Measurements from ENCODE around the gene LGR6. TPM values are rescaled to one million over a fixed set of nuclear protein-coding genes. Genes with fewer than 3 reads are reported as not detected.

LGR6 gene
- total RNA-seq, 2 donors from 2014 or later = 1.3 to 1.6 TPM

DNA sequence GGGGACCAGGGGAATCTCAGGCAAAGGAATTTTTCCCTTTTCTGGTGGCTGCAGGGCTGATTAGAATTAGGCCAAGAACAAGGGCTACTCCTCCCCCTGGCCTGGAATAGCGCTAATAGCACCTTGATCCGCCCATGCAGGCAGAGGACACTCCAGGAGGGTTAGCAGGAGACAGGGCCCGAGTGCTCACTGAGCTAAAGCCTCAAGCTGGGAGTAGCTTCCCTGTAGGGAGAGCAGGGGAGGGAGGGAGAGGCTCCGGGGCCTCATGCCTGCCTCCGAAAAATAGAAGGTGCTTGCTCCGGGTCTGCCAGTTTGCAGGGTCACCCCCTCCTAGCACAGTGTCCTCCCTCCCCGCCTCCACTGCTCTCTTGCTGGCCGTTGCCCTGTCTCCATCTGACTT is 37.0 kb upstream of the LGR6 start:
- H3K9ac ChIP-seq (ENCODE audit: low read depth in 2 of 2, low read length in 2 of 2) = no peak overlapping the region
- no peaks in the 10 kb centered on the region for H3K36me3 ChIP-seq
- H3K4me3 ChIP-seq = no peak overlapping the region
- DNase-seq = no peak
- H3K27me3 ChIP-seq = no peaks in the 10 kb centered on the region
- H3K4me1 ChIP-seq = peaks cover 3% of the 10 kb centered on the region
- H3K27ac ChIP-seq = no peak overlapping the region
- H3K9me3 ChIP-seq = no peaks in the 10 kb centered on the region
- intact Hi-C loops (cut with DNase I) = no loop called here
- TF ChIP-seq, protein P1, sequence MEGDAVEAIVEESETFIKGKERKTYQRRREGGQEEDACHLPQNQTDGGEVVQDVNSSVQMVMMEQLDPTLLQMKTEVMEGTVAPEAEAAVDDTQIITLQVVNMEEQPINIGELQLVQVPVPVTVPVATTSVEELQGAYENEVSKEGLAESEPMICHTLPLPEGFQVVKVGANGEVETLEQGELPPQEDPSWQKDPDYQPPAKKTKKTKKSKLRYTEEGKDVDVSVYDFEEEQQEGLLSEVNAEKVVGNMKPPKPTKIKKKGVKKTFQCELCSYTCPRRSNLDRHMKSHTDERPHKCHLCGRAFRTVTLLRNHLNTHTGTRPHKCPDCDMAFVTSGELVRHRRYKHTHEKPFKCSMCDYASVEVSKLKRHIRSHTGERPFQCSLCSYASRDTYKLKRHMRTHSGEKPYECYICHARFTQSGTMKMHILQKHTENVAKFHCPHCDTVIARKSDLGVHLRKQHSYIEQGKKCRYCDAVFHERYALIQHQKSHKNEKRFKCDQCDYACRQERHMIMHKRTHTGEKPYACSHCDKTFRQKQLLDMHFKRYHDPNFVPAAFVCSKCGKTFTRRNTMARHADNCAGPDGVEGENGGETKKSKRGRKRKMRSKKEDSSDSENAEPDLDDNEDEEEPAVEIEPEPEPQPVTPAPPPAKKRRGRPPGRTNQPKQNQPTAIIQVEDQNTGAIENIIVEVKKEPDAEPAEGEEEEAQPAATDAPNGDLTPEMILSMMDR (IDR thresholded peaks at IDR 0.05) = no peak

- H3K9ac ChIP-seq (ENCODE audit: low read depth in 2 of 2, low read length in 2 of 2) = no peak overlapping the region
- H3K27ac ChIP-seq = no peak overlapping the region
These were observed 35.7 kb upstream of the LGR6 start for GRCh38 chr1:202157945-202158344.

DNA sequence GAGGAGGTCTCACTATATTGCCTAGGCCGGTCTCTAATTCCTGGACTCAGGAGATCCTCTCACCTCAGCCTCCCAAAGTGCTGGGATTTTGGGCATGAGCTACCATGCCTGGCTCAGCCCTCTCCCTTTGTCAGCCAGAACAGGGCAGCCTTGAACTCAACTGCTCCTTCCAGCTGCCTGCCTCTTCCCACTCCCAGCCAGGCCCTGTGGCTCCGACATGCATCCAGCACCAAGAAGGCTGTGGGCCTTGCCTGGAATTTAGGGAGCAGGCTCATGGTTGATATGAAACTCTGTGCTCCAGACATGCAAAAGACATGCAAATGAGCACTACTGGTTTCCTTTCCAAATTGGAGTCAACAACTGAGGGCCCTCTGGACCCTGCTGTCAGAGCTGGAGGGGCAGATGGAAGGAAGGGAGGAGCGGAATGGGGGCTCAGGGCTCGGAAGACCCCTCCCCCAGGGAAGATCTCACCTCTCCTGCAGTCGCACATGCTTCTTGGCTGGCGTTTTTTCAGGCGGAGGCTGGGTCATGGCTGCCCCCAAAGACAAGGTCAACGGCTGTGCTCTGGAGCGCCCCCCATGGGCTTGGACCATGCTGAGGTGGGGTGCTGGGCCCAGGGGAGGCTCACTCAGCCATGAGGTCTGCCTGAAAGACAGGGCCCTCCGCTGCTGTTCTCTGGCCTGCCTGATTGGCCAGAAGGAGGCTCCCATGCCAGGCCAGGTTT is 34.6 kb upstream of the LGR6 start:
- Histone ChIP-seq H3K9ac (ENCODE audit: low read depth in 2 of 2, low read length in 2 of 2) (peak overlapping the region; percentile 29 to 35), H3K4me3 (peak overlapping the region; percentile 35), H3K36me3 (no peaks in the 10 kb centered on the region), H3K4me1 (peaks cover 3% of the 10 kb centered on the region), H3K27me3 (no peaks in the 10 kb centered on the region), H3K9me3 (no peaks in the 10 kb centered on the region), H3K27ac (no peak overlapping the region)
- DNase-seq = no peak
- TF ChIP-seq, protein P1 (IDR thresholded peaks at IDR 0.05) = no peak
- intact Hi-C loops (cut with DNase I) = no loop called here

More at GRCh38 chr1:202157945-202158344, 35.7 kb upstream of the LGR6 start:
- intact Hi-C loops (cut with DNase I) = no loop called here
- Histone ChIP-seq H3K27me3 (no peaks in the 10 kb centered on the region), H3K36me3 (no peaks in the 10 kb centered on the region), H3K4me3 (no peak overlapping the region), H3K4me1 (peaks cover 3% of the 10 kb centered on the region), H3K9me3 (no peaks in the 10 kb centered on the region)
- no peak for DNase-seq
- TF ChIP-seq, protein P1 (IDR thresholded peaks at IDR 0.05) = no peak

DNA sequence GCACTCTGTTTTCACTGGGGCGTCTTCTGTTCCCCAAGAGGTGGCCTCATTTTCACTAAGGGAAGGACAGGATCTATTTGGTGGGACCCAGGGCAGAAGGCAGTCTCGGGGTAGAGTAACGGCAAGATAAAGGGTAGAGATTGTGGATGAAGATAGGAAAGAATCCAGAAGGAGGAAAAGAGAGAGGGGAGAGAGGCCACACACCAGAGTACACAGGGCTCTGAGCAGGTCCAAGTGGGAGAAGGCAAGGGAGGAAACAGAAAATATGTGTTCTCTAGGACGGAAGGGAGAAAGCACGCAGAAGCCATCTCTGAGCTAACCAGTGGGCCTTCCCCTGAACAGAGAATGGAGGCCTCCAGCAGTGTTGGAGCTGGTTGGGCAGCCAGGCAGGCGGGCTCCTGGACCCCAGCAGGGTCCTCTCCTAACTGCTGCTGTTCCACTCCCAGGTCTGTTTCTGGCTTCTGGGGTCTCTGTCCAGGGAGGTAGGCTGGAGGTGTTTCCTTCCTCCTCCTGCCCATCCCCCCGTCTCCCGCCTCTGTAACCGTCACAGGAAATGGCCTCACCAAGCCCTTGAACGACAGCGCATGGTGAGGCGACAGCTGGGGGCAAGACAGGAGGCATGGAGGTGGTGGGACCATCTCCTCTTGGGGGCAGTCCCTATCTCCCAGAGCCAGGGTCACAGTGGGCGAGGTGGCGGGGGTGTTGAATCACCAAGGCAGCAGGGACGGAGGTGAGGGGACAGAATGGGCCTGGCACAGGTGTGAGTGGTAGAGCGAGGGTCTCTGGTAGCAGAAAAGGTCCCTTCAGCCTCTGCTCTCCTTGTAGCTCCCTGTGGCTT is 33.8 kb upstream of the LGR6 start:
- peak overlapping the region; percentile 35 for H3K4me3 ChIP-seq
- no peaks in the 10 kb centered on the region for H3K27me3 ChIP-seq
- peaks cover 1% of the 10 kb centered on the region for H3K4me1 ChIP-seq
- no peaks in the 10 kb centered on the region for H3K36me3 ChIP-seq
- H3K9ac ChIP-seq (ENCODE audit: low read depth in 2 of 2, low read length in 2 of 2) = peak overlapping the region; percentile 47 to 73
- TF ChIP-seq, protein P1 (IDR thresholded peaks at IDR 0.05) = no peak
- peak overlapping the region; percentile 57 for H3K27ac ChIP-seq
- H3K9me3 ChIP-seq = no peaks in the 10 kb centered on the region
- intact Hi-C loops (cut with DNase I) = no loop called here
- DNase-seq = peak; percentile 46

GRCh38 chr1:202160377-202160940 is 33.1 kb upstream of the LGR6 start, which contains the start of gene PTPN7:
TSS of gene PTPN7 (minus strand) at chr1:202160602. CDS start at chr1:202159402, 1,200 bp downstream.
- no peaks in the 10 kb centered on the region for H3K4me1 ChIP-seq
- H3K27me3 ChIP-seq = no peaks in the 10 kb centered on the region
- peak; percentile 49 for DNase-seq
- peak within 1 kb of the TSS; percentile 35 for H3K4me3 ChIP-seq
- TF ChIP-seq, protein P1 (IDR thresholded peaks at IDR 0.05) = no peak
- no peaks in the 10 kb centered on the region for H3K36me3 ChIP-seq
- no peaks in the 10 kb centered on the region for H3K9me3 ChIP-seq
- H3K9ac ChIP-seq (ENCODE audit: low read depth in 2 of 2, low read length in 2 of 2) = peak within 1 kb of the TSS; percentile 47 to 73
- intact Hi-C loops (cut with DNase I) = no loop called here
- peak within 1 kb of the TSS; percentile 57 for H3K27ac ChIP-seq
